Ecto neural progenitor cell (in vitro differentiated cells): ENCODE results near the gene LPP.

Experiments
- DNase-seq: peaks from one replicate; pipeline ENCODE4 v3.0.0-alpha.2; 2018; ENCODE audit warnings: low spot score

LPP gene

DNA sequence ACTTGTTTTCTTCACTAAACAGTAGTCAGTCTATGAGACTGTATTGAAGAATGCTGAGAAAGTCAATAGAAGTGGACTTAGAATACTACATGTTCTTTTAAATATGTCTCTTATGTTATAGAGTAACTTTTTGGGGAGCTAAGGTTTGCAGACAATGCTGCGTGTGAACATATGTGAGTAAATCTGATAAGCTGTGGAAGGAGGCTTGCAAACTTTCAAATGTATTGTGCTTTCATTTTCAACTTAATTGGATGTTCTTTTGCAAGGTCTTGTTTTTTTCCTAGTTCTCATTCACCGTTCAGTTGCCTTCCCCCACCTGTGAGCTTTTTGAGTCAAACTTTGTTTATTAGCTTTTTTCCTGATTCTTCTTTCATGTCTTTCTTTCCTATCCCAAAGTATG is 176.2 kb downstream of the LPP start:
- DNase-seq, result no peak

DNA sequence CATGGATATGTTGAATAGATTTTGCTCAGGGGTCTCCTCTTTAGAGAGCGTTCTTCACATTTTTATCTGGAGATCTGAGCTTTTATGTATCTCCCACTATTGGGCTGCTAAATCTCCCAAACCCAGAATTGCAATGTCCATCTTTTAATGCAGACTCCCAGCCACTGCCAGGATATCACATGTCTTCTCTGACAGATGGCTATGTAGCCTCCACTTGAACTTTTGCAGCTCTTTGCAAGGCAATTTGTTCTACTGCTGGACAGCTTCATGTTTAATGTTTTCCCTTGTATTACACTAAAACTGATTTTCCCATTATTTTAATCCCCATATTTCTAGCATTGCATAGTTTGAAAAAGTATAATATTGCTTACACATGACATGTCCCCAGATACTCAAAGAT is 177.2 kb downstream of the LPP start:
- no peak for DNase-seq

DNA sequence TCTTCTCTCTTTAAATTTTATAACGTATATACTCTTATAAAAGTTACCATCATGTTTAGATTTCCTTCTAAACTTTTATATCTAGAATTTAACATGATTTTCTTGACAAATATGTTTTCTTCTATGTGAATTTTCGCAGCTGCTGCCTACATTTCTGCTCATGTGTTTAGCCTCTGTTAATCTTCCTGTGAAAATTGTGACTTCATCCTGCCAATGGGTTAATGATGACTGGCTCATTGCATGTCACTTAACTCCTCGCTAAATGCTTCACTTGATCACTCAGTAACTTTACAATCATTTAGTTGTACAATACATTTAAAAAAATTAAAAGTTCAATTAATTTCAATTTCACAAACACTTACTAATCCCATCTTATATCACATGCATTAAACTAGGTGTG is 178.1 kb downstream of the LPP start:
- no peak for DNase-seq

DNA sequence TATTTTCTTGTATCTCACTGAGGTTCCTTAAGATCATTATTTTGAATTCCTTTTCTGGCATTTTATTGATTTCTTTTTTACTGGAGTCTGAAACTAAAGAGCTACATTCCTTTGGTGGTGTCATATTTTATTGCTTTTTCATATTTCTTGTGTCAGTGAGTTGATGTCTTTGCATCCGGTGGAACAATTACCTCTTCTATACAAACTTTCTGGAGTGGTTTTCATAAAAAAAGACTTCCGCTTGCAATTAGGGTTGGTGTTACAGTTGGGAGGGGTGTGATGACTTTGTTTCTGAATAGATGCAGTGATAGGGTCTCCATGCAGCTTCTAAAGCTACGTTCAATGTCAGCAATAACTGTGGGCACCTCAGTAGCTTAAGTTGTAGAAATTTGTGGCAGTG is 181.7 kb downstream of the LPP start:
- no peak for DNase-seq

DNA sequence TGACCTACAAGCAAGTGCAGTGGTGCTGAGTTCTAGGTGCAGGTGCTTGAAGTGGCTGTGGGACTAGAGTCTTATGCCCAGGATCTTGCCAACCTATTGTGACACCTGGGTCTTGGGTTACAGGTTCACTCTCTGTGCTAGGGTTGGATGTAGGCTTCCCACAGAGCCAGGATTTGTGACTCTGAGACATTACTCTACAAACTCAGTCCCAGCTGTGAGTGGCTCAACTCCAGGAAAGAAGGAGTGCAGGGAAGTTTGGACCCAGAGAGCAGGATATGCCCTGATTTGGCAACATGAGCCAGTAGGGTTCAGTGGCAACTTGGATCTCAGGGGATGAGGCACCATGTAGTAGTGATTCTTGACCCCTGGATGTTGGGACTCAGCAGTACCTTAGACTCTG is 182.2 kb downstream of the LPP start:
- no peak for DNase-seq

DNA sequence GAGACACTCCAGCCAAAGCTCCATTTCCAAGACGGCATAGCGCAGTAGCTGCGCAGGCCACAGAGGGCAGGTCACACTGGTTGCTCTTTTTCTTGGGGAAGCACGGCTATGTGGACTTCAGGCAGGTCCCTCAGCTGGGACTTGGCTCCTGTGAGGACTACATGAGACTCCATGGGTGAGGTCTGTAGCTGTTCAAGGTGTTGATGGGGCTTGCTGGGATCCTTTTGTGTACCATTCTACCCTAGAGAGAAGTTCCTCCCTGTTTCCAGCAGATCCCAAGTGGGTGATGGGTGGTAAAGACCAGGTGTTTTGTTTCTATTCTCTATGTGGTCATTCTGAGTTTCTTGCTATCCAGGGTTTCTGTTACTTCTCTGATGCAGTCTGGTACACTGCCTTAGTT is 183.3 kb downstream of the LPP start:
- DNase-seq, result no peak

DNA sequence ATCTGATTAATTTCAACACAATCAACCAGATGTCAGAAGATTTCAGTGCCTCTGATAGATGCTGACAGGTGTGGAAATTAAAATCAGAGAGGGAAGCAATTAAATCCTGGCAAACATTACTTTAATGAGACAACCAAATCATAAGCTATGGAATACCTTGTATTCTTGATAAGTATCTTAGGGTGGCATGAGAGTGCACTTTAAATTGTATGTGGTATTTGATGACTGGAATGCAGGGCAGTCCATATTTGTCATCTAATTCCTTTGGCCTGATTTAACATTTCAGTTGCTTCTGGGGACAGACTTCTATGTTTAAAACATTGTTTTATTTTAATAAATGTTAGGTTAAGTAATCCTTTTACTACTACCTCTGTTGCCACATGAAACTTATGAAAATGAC is 184.1 kb downstream of the LPP start:
- DNase-seq, result no peak

DNA sequence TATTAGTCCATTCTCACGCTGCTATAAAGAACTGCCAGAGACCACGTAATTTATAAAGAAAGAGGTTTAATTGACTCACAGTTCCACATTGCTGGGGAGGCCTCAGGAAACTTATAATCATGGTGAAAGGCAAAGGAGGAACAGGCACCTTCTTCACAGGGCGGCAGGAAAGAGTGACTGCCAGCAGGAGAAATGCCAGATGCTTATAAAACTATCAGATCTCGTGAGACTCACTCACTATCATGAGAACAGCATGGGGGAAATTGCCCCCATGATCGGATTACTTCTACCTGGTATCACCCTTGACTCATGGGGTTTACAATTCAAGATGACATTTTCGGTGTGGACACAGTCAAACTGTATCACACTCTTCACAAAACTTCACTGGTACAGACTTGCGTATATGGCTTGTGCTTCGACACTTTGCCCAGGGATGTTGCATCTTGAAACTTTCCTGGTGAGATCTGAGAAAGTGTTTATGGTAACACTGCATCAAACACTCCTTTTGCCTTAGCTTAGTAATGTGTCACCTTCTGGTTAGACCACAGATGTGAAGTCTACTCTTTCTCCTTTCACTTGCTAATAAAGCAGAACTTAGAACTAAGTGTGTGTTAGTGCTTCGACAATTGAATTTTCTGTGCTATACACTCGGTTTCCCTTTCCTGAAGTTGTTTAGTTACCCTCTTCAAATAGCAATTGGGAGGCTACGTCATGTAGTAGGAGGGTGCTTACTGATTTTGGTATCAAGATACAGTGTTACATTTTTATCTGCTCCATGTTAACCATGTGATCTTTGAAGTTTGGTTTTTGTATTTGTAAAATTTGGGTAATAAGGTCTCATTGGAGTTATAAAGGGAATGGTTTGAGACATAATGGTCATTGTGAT is 185.7 kb downstream of the LPP start:
- no peak for DNase-seq

DNA sequence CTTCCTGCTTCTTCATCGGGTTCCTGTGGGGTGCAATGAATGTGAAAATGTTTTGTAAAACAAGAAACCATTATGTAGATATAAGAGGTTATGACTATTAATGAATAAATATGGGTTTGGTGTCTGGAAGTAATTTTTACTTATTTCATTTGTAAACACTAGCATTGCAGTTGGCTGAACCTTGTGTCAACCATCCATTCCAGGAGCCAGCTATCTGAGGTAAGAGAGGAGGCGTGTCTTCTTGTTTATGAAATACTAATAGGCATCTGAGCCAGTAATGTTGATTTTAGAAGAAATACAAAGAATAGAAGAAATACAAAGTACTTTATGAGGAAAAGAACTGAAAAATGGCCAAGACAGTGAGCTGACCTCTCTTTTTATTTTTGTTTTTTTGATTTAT is 187.5 kb downstream of the LPP start:
- DNase-seq, result no peak

DNA sequence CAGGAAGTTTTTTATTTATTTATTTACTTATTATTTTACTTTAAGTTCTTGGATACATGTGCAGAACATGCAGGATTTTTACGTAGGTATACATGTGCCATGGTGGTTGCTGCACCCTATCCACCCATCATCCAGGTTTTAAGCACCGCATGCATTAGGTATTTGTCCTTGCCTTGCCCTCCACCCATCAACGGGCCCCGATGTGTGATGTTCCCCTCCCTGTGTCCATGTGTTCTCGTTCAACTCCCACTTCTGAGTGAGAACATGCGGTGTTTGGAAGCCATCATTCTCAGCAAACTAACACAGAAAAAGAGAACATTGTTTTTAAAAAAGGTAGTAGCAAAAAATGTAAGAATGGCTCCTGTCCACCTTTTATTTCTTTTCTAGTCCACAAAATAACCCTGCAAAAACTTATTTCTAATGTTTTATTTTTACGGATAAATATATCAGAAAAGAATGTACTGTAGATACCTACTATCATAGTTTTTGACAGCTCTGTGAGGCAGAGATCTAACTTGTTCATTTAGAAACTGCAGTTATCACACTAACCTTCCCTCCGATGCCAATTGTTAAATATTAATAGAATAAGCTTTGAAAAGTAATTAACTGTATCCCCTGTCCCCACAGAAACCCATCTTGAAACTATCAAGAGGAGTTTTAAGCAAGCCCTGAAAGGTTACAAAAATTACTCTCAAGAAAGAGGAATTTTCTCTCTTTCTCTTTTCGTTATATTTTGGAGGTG is 189.2 kb downstream of the LPP start:
- no peak for DNase-seq

DNA sequence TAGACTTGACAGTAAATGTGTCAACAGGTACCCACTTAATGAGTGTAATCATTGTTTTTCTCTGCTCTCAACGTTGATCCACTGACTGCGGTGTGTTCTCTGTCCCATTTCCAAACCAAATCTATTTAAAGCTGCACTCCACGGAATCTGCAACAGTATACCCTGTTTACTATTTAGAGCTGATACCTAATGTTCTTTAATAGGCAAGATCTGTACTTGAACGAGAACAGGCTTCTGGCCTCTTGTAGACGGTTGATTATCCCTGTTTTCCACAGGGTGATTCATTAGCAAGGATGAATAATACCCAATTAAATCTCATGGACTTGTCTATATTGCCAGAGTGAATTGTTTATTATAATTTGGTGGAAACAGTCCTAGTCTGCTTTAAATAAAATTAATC is 189.9 kb downstream of the LPP start:
- no peak for DNase-seq

DNA sequence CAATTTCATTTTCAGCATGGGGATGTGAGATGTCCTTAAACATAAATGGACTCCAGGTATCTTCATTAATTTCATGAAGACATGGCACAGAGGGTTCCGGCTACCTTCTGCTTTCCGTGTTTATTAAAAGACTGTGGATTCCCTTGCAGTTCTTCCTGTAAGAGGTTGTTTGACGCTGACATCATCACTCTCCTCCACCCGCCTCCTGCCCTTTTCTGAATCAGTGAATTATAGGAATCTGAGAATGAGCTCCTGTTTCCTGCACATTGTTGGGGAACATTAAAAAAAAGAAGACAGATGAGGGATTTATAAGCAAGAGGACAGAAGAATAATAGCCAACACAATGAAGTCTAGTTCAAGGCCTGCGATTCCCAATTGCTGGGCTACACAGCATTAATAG is 191.3 kb downstream of the LPP start:
- DNase-seq, result no peak

DNA sequence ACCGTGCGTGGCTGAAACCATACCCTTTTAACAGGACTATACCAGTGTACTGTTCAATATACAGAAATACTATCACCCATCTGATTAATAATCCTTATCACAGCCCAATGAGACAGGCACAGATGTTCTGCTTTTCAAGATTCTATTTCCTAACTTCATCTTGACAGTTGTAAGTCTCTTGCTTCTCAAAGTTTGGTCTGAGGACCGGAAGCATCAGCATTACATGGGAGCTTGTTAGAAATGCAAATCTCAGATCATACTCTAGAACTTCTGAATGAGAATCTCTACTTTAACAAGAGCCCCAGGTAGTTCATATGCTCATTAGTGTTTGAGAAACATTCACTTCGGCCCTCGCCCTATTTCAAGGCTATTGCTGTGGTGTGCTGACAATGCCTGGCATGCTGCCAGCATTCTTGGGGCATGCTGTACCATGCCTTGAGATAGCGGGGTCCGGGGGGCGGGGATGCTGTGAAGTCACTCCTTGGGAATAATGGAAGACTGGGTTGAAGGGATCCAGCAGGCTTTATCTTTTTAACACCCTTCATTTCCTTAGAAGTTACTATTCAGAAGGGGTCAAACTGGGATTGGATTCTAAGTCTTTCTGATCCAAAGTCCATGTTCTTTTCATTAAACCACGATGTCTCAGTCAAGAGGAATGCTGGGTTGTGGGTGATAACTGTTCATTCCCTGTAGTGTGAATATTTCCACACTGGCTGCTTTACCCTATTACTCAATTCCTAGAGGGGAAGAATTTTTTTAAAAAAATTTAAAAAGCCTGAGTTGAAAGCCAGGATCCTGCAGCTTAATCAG is 194.7 kb downstream of the LPP start:
- no peak for DNase-seq

DNA sequence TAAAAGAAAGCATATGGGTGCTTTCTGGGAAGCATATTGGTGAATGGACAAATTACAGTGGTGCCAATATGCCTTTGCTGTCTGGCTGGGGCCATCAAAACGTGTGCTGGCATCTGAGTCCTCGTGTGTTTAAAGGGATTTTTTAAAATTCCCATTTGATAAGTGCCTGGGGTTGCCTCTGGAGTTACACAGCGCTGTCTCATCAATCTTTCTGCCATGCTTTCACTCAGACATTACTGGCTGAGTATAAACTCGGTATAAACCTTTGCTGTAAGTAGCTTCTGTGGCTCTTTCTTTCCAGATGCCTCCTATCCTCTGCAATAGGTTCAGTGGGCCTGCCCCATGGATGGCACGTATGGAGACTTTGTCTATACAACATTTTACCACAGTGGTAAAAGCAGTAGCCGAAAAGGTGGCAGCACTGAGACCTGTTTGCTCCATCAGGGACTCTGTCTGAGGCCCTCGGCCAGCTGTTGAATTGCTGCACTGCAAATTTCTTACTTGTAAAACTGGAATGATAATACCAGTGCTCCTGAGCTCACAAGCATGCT is 195.5 kb downstream of the LPP start:
- peak; percentile 52 for DNase-seq

DNA sequence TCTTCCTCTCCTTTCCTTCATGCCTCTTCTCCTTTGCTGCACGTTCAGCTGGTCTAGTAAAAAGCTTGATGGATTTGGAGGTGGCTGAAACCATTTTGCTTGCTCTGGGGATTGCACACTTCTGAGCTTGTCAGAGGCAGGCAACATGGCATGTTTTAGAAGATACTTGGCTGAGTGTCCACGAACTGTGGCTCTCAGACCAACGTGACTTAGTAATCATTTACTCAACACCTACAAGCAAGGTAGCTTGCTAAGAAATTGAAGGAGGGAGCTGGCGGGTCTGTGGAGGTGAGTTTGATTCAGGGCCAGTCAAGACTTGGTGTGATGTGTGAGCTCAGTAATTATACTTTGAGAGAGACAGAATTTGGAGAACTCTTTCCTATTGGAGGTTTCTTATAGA is 196.0 kb downstream of the LPP start:
- no peak for DNase-seq

DNA sequence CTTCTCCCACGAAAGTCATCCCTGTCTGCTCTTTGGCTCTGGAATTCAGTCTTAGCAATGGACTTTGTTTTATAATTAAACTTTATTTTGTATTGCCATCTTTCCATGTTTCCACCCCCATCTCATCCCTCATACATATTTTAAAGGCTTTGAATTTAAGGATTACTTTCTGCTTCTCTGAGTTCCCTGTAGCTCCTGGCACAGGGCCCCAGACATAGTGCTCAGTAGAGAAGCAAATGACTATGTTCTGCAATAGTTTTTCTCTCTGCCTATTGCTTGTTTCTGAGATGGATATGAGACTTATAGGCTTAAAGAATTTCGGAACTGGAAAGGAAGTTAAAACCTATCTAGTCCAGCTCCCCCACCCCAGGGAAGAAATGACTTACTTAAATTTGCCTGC is 197.0 kb downstream of the LPP start:
- no peak for DNase-seq

DNA sequence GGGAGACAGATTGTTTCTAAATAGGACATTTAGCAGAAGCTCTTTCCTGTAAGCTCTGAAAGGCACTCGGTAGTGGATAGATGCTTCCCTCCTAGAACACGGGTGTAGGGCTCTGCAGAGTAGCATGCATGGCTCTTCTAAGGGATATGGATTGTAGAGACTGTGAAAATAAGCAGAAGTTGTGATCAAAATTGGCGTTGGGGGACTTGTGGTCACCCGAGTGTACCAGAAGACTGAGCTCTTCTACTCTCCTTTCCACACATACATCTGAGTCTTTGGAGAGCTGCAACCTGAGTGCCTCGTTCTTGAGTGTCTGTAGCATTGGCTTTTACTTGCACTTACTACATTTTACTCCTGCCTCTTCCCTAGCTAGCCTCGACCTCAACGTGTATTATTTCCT is 197.7 kb downstream of the LPP start:
- no peak for DNase-seq

DNA sequence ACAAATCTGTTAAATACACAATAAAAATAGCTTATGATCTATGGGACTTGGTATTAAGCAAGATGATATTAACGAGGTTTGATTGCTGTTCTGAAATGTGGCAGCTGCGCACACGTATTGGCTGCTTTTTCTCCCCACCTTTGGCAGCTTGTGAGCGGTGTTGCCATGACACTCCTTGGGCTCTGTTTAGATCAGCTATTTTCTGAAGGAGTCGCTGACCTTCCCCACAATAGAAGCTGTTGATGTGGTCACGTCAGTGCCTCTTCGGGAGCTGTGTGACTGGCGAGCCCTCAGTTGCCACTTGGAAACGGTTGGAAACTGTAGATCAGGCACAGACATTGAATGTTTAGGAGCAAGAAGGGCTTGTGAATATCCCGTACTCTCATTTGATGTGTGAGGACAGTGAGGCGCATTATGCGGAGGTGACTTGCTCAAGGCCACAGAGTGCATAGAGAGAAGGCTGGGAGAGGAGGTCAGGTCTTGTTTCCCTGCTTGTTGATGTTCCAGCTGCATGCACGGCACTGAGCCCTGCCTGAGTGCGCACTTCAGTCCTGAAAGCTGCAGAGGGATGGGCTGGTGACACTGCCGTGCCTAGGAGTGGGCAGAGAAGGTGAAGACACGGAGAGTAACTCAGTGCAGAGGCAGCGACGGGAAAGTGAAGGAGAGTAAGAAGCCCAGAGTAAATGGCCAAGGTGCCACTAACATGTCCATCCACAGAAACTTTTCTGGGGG is 198.4 kb downstream of the LPP start:
- no peak for DNase-seq

DNA sequence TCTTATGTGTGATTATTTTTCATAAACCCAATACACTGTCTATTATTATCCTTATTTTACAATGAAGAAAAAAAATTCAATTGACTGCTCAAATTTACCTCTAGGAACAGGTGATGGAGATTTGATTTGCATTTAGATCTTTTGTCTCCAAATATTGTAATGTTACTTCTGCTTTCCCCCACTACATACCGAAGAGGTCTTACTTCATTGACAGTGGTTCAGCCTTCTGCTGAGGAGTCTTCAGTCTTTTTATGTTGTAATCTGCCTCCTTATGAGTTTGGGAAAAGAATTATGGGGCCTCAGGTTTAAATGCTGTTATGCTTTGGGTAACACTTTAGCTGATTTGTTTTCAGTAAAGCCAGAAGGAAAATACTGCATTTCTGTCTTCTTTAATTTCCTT is 199.5 kb downstream of the LPP start:
- DNase-seq, result no peak

DNA sequence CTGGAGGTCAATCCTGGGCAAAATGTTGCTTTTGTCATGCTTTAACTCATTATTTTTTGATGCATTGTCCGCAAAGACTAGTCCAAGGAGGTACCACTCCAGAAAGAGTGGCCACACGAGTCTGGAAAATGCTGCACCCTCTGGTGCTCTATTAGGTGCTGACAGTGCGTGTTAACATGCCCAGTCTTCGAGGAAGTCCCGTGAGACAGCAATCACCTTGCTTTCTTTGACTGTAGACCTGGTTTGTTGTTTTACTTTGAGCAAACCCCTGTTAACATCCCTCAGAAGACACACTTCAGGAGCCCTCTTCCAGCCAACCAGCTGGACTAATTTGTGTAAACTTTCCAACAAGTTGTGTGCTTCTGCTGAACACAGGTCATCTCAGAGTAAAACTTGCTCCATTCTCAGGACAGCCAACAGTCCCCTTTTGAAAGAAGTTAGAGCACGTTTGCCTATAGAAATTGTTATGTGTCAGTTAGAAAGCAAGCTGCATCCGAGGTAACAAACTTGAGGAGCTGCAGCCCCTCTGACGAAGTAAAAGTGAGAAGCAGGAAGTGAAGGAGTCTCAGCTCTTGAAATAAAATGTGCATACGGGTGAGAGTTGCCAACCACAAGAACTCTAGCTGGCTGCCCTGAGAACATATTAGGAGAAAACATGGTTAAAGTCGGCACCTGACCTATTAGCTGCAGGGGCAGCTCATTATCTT is 205.0 kb downstream of the LPP start:
- DNase-seq, result no peak

DNA sequence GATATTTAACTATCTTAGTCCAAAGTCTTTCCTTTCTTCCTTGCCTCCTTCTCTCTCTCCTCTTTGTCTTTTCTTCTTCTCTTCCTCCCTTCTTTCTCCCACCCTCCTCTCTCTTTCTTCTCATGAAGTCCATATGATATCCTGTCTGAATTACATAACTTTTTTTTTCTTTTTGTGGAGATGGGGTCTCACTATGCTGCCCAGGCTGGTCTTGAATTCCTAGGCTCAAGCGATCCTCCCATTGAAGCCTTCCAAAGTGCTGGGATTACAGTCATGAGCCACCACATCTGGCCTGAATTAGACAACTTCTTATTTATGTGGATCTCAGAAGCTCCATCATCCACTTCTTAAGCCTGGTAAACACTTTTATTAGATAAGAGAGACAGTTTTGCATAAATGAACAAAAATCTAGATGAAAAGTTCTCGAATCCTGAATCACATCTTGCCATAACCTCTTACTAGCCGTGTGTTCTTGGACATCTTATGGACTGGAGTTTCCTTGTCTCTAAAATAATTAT is 206.5 kb downstream of the LPP start:
- no peak for DNase-seq
